Effector memory CD4-positive, alpha-beta T cell (primary cell): ENCODE measurements around the gene AOC2.
A peak's percentile ranks its signal among the peaks of the same experiment; 100 is the strongest.

ENCODE experiments used
- DNase-seq, 3 donors: peaks; one replicate each; pipeline ENCODE4 v3.0.0-alpha.2; 2020
- H3K27ac ChIP-seq: 2 replicates; pipeline ENCODE4 v1.7.0; 2013; ENCODE audit warnings: mild to moderate bottlenecking, low read length, moderate library complexity; ENCODE audit not compliant: insufficient read depth, poor library complexity, severe bottlenecking
- H3K27me3 ChIP-seq: replicated peaks from 2 replicates; pipeline ENCODE4 v1.7.0; 2013; ENCODE audit warnings: mild to moderate bottlenecking, low read length; ENCODE audit not compliant: insufficient read depth, control insufficient read depth, poor library complexity, severe bottlenecking
- H3K36me3 ChIP-seq: 2 replicates; pipeline ENCODE4 v1.7.0; 2013; ENCODE audit warnings: mild to moderate bottlenecking, low read length, moderate library complexity; ENCODE audit not compliant: control insufficient read depth, insufficient read depth
- H3K4me1 ChIP-seq: 2 replicates; pipeline ENCODE4 v1.7.0; 2013; ENCODE audit warnings: low read length, mild to moderate bottlenecking; ENCODE audit not compliant: control insufficient read depth, insufficient read depth, poor library complexity, severe bottlenecking
- H3K4me3 ChIP-seq: 2 replicates; pipeline ENCODE4 v1.7.0; 2013; ENCODE audit warnings: low read length, low read depth, mild to moderate bottlenecking; ENCODE audit not compliant: insufficient read depth, poor library complexity, severe bottlenecking
- H3K9me3 ChIP-seq: 2 replicates; pipeline ENCODE4 v1.7.0; 2013; ENCODE audit warnings: mild to moderate bottlenecking, low read length, moderate library complexity; ENCODE audit not compliant: control insufficient read depth

The AOC2 gene

GRCh38 chr17:42832213-42832933 lies 12.0 kb upstream of the AOC2 start:
- Histone ChIP-seq H3K27ac (peak overlapping the region; percentile 86), H3K4me1 (peaks cover 4% of the 10 kb centered on the region), H3K4me3 (peak overlapping the region; percentile 85), H3K27me3 (no peaks in the 10 kb centered on the region), H3K36me3 (peaks cover 2% of the 10 kb centered on the region), H3K9me3 (no peaks in the 10 kb centered on the region)
- DNase-seq, result no peak

- Histone ChIP-seq H3K27me3 (no peaks in the 10 kb centered on the region), H3K4me3 (peak within 1 kb of the TSS; percentile 85), H3K4me1 (peaks cover 4% of the 10 kb centered on the region), H3K27ac (peak within 1 kb of the TSS; percentile 86), H3K9me3 (no peaks in the 10 kb centered on the region), H3K36me3 (peaks cover 9% of the 10 kb centered on the region)
- DNase-seq, result peak; percentile 76 to 85 (median 83)
Observed at GRCh38 chr17:42832934-42833766, 11.2 kb upstream of the AOC2 start, which contains the start of gene PSME3. Gene PSME3, plus strand, starts transcription at chr17:42833397. Its CDS starts 235 bp downstream, at chr17:42833632.

GRCh38 chr17:42833767-42834422 lies 10.5 kb upstream of the AOC2 start:
- Histone ChIP-seq H3K4me3 (peak overlapping the region; percentile 85), H3K27ac (peak overlapping the region; percentile 86), H3K4me1 (peaks cover 4% of the 10 kb centered on the region), H3K9me3 (no peaks in the 10 kb centered on the region), H3K36me3 (peaks cover 17% of the 10 kb centered on the region), H3K27me3 (no peaks in the 10 kb centered on the region)
- DNase-seq, result peak in 1 of 3 donors; percentile 1

- no peak for DNase-seq
- Histone ChIP-seq H3K27ac (no peak overlapping the region), H3K4me3 (no peak overlapping the region), H3K9me3 (no peaks in the 10 kb centered on the region), H3K36me3 (peaks cover 28% of the 10 kb centered on the region), H3K27me3 (no peaks in the 10 kb centered on the region), H3K4me1 (peaks cover 4% of the 10 kb centered on the region)
Observed at GRCh38 chr17:42835732-42836131, 8.6 kb upstream of the AOC2 start.

- no peaks in the 10 kb centered on the region for H3K4me1 ChIP-seq
- H3K27me3 ChIP-seq, result no peaks in the 10 kb centered on the region
- H3K36me3 ChIP-seq, result peaks cover 73% of the 10 kb centered on the region
- no peak overlapping the region for H3K27ac ChIP-seq
- DNase-seq, result no peak
- no peaks in the 10 kb centered on the region for H3K9me3 ChIP-seq
- no peak overlapping the region for H3K4me3 ChIP-seq
Observed at GRCh38 chr17:42841975-42842685, 2.2 kb upstream of the AOC2 start.

- Histone ChIP-seq H3K4me1 (no peaks in the 10 kb centered on the region), H3K36me3 (peaks cover 61% of the 10 kb centered on the region), H3K27me3 (no peaks in the 10 kb centered on the region), H3K27ac (no peak overlapping the region), H3K9me3 (no peaks in the 10 kb centered on the region), H3K4me3 (no peak overlapping the region)
- no peak for DNase-seq
Observed at GRCh38 chr17:42843358-42843934, 934 bp upstream of the AOC2 start.

- H3K36me3 ChIP-seq, result peaks cover 49% of the 10 kb centered on the region
- no peak overlapping the region for H3K4me3 ChIP-seq
- H3K27me3 ChIP-seq, result no peaks in the 10 kb centered on the region
- no peak for DNase-seq
- H3K4me1 ChIP-seq, result no peaks in the 10 kb centered on the region
- H3K27ac ChIP-seq, result no peak overlapping the region
- no peaks in the 10 kb centered on the region for H3K9me3 ChIP-seq
Observed at GRCh38 chr17:42844761-42845555, 578 bp downstream of the AOC2 start.

- Histone ChIP-seq H3K36me3 (peaks cover 47% of the 10 kb centered on the region), H3K4me1 (no peaks in the 10 kb centered on the region)
- DNase-seq, result no peak
Observed at GRCh38 chr17:42845556-42845917, 1.2 kb downstream of the AOC2 start.

More at GRCh38 chr17:42845556-42845917, 1.2 kb downstream of the AOC2 start:
- Histone ChIP-seq H3K9me3 (no peaks in the 10 kb centered on the region), H3K4me3 (no peak overlapping the region), H3K27me3 (no peaks in the 10 kb centered on the region), H3K27ac (no peak overlapping the region)
